ENCODE results near the gene PDE1C.

The PDE1C gene

GRCh38 chr7:31724696-31725095, 345.5 kb downstream of the PDE1C start:
- H3K36me3 Mint-ChIP-seq (ENCODE audit: low read depth) = no peaks in the 10 kb centered on the region
- no peak overlapping the region for H3K4me3 Mint-ChIP-seq

DNA sequence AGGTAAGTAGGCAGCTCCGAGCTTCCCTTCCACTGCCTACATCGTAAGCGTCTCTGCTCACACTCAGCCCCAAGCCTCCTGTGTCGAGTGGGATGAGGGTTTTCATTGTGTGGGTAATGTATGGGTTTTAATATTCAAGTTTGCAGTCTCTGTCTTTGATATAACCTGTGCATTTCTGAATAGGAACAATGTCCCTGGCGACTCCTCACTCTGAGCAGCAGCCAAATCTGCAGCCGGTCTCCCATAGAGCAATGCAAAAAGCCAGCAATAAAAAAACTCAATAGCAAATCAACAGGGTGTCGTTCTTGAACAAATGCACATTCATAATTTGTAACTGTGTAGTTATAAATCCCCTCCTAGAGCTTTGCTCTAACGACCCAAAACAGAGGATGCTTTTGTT, 349.8 kb downstream of the PDE1C start:
- H3K9me3 Mint-ChIP-seq = peaks cover 3% of the 10 kb centered on the region
- no peak overlapping the region for H3K4me3 Mint-ChIP-seq
- TF ChIP-seq, protein P1, sequence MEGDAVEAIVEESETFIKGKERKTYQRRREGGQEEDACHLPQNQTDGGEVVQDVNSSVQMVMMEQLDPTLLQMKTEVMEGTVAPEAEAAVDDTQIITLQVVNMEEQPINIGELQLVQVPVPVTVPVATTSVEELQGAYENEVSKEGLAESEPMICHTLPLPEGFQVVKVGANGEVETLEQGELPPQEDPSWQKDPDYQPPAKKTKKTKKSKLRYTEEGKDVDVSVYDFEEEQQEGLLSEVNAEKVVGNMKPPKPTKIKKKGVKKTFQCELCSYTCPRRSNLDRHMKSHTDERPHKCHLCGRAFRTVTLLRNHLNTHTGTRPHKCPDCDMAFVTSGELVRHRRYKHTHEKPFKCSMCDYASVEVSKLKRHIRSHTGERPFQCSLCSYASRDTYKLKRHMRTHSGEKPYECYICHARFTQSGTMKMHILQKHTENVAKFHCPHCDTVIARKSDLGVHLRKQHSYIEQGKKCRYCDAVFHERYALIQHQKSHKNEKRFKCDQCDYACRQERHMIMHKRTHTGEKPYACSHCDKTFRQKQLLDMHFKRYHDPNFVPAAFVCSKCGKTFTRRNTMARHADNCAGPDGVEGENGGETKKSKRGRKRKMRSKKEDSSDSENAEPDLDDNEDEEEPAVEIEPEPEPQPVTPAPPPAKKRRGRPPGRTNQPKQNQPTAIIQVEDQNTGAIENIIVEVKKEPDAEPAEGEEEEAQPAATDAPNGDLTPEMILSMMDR (IDR thresholded peaks at IDR 0.05; ENCODE audit: unreplicated experiment in 3 of 3) = no peak
- no peaks in the 10 kb centered on the region for H3K27me3 Mint-ChIP-seq (ENCODE audit: low read depth)
- H3K4me1 Mint-ChIP-seq = no peaks in the 10 kb centered on the region
- no peaks in the 10 kb centered on the region for H3K36me3 Mint-ChIP-seq (ENCODE audit: low read depth)
- H3K27ac Mint-ChIP-seq = no peak overlapping the region

More at GRCh38 chr7:31724696-31725095, 345.5 kb downstream of the PDE1C start:
- Mint-ChIP-seq H3K27ac (no peak overlapping the region), H3K4me1 (no peaks in the 10 kb centered on the region), H3K9me3 (no peaks in the 10 kb centered on the region), H3K27me3 (ENCODE audit: low read depth) (no peaks in the 10 kb centered on the region)
- TF ChIP-seq, protein P1 (IDR thresholded peaks at IDR 0.05; ENCODE audit: unreplicated experiment in 3 of 3) = no peak

DNA sequence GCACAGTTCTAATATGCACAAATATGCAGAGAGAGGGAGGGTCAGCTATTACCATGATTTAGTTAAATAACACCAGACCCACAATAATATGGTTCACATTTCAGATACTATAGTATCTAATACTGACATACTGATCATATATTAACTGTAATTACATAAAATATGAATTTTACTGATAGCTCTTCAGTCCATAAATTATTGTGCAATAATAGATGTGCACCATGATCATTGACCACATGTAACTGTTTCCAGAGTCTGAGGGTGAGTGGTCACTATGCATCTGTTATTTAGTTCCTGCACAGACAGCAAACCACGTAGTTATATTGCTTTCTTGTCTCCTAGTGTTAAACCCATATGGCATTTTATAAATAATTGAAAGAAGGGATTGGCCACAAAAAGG, 353.9 kb downstream of the PDE1C start:
- TF ChIP-seq, protein P1 (IDR thresholded peaks at IDR 0.05; ENCODE audit: unreplicated experiment in 3 of 3) = no peak
- H3K36me3 Mint-ChIP-seq (ENCODE audit: low read depth) = no peaks in the 10 kb centered on the region
- peaks cover 21% of the 10 kb centered on the region for H3K9me3 Mint-ChIP-seq
- H3K27me3 Mint-ChIP-seq (ENCODE audit: low read depth) = peaks cover 5% of the 10 kb centered on the region
- no peaks in the 10 kb centered on the region for H3K4me1 Mint-ChIP-seq
- no peak overlapping the region for H3K4me3 Mint-ChIP-seq
- H3K27ac Mint-ChIP-seq = no peak overlapping the region

- peaks cover 13% of the 10 kb centered on the region for H3K27me3 Mint-ChIP-seq (ENCODE audit: low read depth)
- TF ChIP-seq, protein P1 (IDR thresholded peaks at IDR 0.05; ENCODE audit: unreplicated experiment in 3 of 3) = no peak
These were observed 360.0 kb downstream of the PDE1C start for GRCh38 chr7:31710171-31710570.

GRCh38 chr7:31707089-31707488, 363.1 kb downstream of the PDE1C start:
- no peak overlapping the region for H3K27ac Mint-ChIP-seq
- TF ChIP-seq, protein P1 (IDR thresholded peaks at IDR 0.05; ENCODE audit: unreplicated experiment in 3 of 3) = no peak
- peaks cover 2% of the 10 kb centered on the region for H3K9me3 Mint-ChIP-seq

More at GRCh38 chr7:31710171-31710570, 360.0 kb downstream of the PDE1C start:
- H3K4me3 Mint-ChIP-seq = no peak overlapping the region
- H3K27ac Mint-ChIP-seq = no peak overlapping the region
- peaks cover 19% of the 10 kb centered on the region for H3K9me3 Mint-ChIP-seq
- no peaks in the 10 kb centered on the region for H3K36me3 Mint-ChIP-seq (ENCODE audit: low read depth)
- no peaks in the 10 kb centered on the region for H3K4me1 Mint-ChIP-seq

DNA sequence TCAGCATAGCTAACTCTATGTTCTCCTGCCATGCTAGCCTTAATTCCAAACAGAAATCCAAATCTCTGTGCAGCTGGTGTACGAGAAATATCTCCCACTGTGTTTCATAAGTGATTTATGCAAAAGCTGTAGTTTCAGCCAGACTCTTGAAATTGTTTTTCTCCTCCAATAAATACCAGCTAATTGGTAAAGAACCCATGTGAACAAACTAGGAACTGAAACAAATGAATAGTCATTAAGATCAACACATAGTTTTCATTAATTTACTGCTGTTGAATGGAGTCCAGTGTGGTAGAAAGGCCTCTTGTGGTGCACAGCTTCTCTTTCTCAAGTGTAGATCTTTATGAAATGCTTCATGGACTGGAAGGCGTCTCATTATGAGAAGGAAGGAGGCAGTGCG, 364.8 kb downstream of the PDE1C start:
- H3K4me3 Mint-ChIP-seq = no peak overlapping the region
- TF ChIP-seq, protein P1 (IDR thresholded peaks at IDR 0.05; ENCODE audit: unreplicated experiment in 3 of 3) = no peak
- peaks cover 8% of the 10 kb centered on the region for H3K27me3 Mint-ChIP-seq (ENCODE audit: low read depth)
- H3K27ac Mint-ChIP-seq = no peak overlapping the region
- no peaks in the 10 kb centered on the region for H3K4me1 Mint-ChIP-seq
- H3K9me3 Mint-ChIP-seq = no peaks in the 10 kb centered on the region
- no peaks in the 10 kb centered on the region for H3K36me3 Mint-ChIP-seq (ENCODE audit: low read depth)

More at GRCh38 chr7:31707089-31707488, 363.1 kb downstream of the PDE1C start:
- H3K36me3 Mint-ChIP-seq (ENCODE audit: low read depth) = no peaks in the 10 kb centered on the region
- H3K27me3 Mint-ChIP-seq (ENCODE audit: low read depth) = peaks cover 8% of the 10 kb centered on the region
- no peak overlapping the region for H3K4me3 Mint-ChIP-seq
- H3K4me1 Mint-ChIP-seq = no peaks in the 10 kb centered on the region

All from nephron (organoid).